ENCODE data around the gene BBS9. TPM values are rescaled to one million over a fixed set of nuclear protein-coding genes. Genes with fewer than 3 reads are reported as not detected.

Gene BBS9
- total and polyA plus RNA-seq, 2 experiments from 2014 or later = 27.2 to 66.1 TPM

- TF ChIP-seq CTCF (conservative IDR thresholded peaks at IDR 0.05; ENCODE audit: low read depth in 2 of 2) = no peak
- TF ChIP-seq CREB1 (CRISPR knock-in tag; IDR thresholded peaks at IDR 0.05; ENCODE audit: low read depth) = no peak
Measured at GRCh38 chr7:33307205-33307604, 177.8 kb downstream of the BBS9 start (continued).

- no peaks in the 10 kb centered on the region for H3K9me2 ChIP-seq (ENCODE audit: insufficient read depth)
- no peak overlapping the region for H2AFZ ChIP-seq
- TF ChIP-seq ZNF462 (CRISPR knock-in tag; IDR thresholded peaks at IDR 0.05) = no peak
- no peak for TF ChIP-seq CREB1 (CRISPR knock-in tag; IDR thresholded peaks at IDR 0.05; ENCODE audit: low read depth)
- ATAC-seq (no peak), DNase-seq (ENCODE audit: low spot score) (no peak)
- no peaks in the 10 kb centered on the region for H3F3A ChIP-seq (replicated peaks; ENCODE audit: low read depth)
- no peaks in the 10 kb centered on the region for H4K20me1 ChIP-seq (replicated peaks; ENCODE audit: insufficient read depth)
- H3K4me3 Mint-ChIP-seq = no peak overlapping the region
- H3K4me2 ChIP-seq = no peak overlapping the region
- H3K36me3 ChIP-seq (ENCODE audit: insufficient read depth) = no peaks in the 10 kb centered on the region
- peaks cover 3% of the 10 kb centered on the region; the same call in 1 of the 3 replicates for H3K9me3 Mint-ChIP-seq
- H3K27ac Mint-ChIP-seq = no peak overlapping the region
- H3K27me3 Mint-ChIP-seq (ENCODE audit: insufficient read depth, low read depth, poor library complexity) = no peaks in the 10 kb centered on the region
- H3K4me1 Mint-ChIP-seq = no peaks in the 10 kb centered on the region
- no peaks in the 10 kb centered on the region for H3K27me3 ChIP-seq (ENCODE audit: insufficient read depth)
- no peak overlapping the region for H3K4me3 ChIP-seq
- H3K4me1 ChIP-seq (ENCODE audit: insufficient read depth) = no peaks in the 10 kb centered on the region
- no peaks in the 10 kb centered on the region for H3K79me2 ChIP-seq (replicated peaks; ENCODE audit: insufficient read depth)
- H3K36me3 Mint-ChIP-seq (ENCODE audit: low read depth) = no peaks in the 10 kb centered on the region
- no peak overlapping the region for H3K27ac ChIP-seq (ENCODE audit: low read depth)
Measured at GRCh38 chr7:33310546-33310945, 181.2 kb downstream of the BBS9 start.

Measured in GM23338 (cell line).